Measurements from ENCODE around the gene C1QTNF12.

C1QTNF12 gene

GRCh38 chr1:1274299-1274930, 27.9 kb upstream of the C1QTNF12 start:
- peak overlapping the region; percentile 71 for H3K27ac Mint-ChIP-seq
- H3K36me3 Mint-ChIP-seq: peaks cover 22 to 28% of the 10 kb centered on the region in 2 donors
- H3K4me1 Mint-ChIP-seq: peaks cover 28 to 40% of the 10 kb centered on the region in 2 donors
- no peak for ATAC-seq (replicated peaks)
- DNase-seq: no peak
- H3K27me3 Mint-ChIP-seq: no peaks in the 10 kb centered on the region
- no peaks in the 10 kb centered on the region for H3K9me3 Mint-ChIP-seq
- H3K4me3 Mint-ChIP-seq: peak overlapping the region; percentile 75 to 80

GRCh38 chr1:1273512-1274298, 27.2 kb upstream of the C1QTNF12 start, which contains the start of gene UBE2J2:
TSS of gene UBE2J2 (minus strand) at chr1:1273854. CDS start at chr1:1267992, 5,862 bp downstream.
- DNase-seq (peak; percentile 83), ATAC-seq (replicated peaks) (peak; percentile 96 to 98)
- peaks cover 22 to 28% of the 10 kb centered on the region in 2 donors for H3K36me3 Mint-ChIP-seq
- H3K27me3 Mint-ChIP-seq: no peaks in the 10 kb centered on the region
- peak within 1 kb of the TSS; percentile 94 for H3K27ac Mint-ChIP-seq
- H3K4me3 Mint-ChIP-seq: peak within 1 kb of the TSS; percentile 87 to 89
- no peaks in the 10 kb centered on the region for H3K9me3 Mint-ChIP-seq
- H3K4me1 Mint-ChIP-seq: peaks cover 28 to 40% of the 10 kb centered on the region in 2 donors

GRCh38 chr1:1273209-1273511, 26.6 kb upstream of the C1QTNF12 start:
- ATAC-seq (replicated peaks): peak; percentile 3 to 6
- Mint-ChIP-seq H3K9me3 (no peaks in the 10 kb centered on the region), H3K27me3 (no peaks in the 10 kb centered on the region), H3K27ac (peak overlapping the region; percentile 94), H3K4me3 (peak overlapping the region; percentile 87 to 89), H3K36me3 (peaks cover 24 to 29% of the 10 kb centered on the region in 2 donors), H3K4me1 (peaks cover 29 to 42% of the 10 kb centered on the region in 2 donors)
- no peak for DNase-seq

GRCh38 chr1:1272341-1273208, 26.1 kb upstream of the C1QTNF12 start:
- peaks cover 27 to 33% of the 10 kb centered on the region in 2 donors for H3K36me3 Mint-ChIP-seq
- DNase-seq: no peak
- peak overlapping the region; percentile 87 to 89 for H3K4me3 Mint-ChIP-seq
- ATAC-seq (replicated peaks): peak in 1 of 2 donors; percentile 6
- peaks cover 32 to 47% of the 10 kb centered on the region in 2 donors for H3K4me1 Mint-ChIP-seq
- H3K27me3 Mint-ChIP-seq: no peaks in the 10 kb centered on the region
- no peaks in the 10 kb centered on the region for H3K9me3 Mint-ChIP-seq
- H3K27ac Mint-ChIP-seq: peak overlapping the region; percentile 94

DNA sequence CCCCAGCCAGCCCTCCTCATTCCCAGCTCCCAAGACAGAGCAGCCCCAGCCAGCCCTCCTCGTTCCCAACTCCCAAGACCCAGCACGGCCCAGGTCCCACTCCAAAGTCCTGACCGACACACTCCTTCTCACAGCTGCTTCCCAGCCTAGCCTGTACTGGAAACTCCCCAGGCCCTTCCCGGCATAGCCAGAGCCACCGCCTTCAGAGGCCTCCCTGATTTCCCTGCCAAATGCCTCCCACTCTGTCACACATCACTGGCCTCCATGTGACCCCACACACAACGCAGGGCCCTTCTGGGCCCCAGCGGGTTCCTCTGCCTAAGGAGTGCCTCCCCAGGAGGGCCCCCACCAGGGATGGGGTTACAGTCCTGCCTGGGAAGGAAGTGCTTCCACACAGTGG, 24.3 kb upstream of the C1QTNF12 start:
- H3K27me3 Mint-ChIP-seq: no peaks in the 10 kb centered on the region
- ATAC-seq (replicated peaks): no peak
- no peak for DNase-seq
- H3K9me3 Mint-ChIP-seq: no peaks in the 10 kb centered on the region
- H3K4me1 Mint-ChIP-seq: peaks cover 32 to 56% of the 10 kb centered on the region in 2 donors
- H3K36me3 Mint-ChIP-seq: peaks cover 31 to 42% of the 10 kb centered on the region in 2 donors
- peak overlapping the region; percentile 85 for H3K27ac Mint-ChIP-seq
- H3K4me3 Mint-ChIP-seq: peak overlapping the region; percentile 47 to 61

DNA sequence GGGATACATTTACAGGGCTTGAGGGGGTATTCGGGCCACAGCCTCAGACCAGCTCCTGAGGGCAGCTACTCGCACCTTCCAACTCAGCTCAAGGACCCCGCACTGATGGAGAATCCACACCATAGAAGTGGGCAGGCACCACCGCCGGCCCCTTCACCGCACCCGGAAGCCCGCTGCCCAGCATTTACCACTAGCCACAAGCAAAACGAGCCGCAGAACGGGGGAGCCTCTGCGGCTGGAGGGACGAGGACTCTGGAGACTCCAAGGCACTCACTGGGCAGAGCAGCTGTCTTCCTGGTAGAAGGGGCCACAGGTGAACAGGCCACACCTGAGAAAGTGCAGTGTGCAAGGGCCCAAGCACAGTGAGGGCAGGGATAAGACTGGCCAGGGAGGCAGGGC, 21.8 kb upstream of the C1QTNF12 start:
- Mint-ChIP-seq H3K27ac (no peak overlapping the region), H3K9me3 (no peaks in the 10 kb centered on the region), H3K4me1 (peaks cover 32 to 54% of the 10 kb centered on the region in 2 donors), H3K36me3 (peaks cover 33 to 54% of the 10 kb centered on the region in 2 donors), H3K27me3 (no peaks in the 10 kb centered on the region), H3K4me3 (no peak overlapping the region)
- no peak for ATAC-seq (replicated peaks)
- DNase-seq: no peak

GRCh38 chr1:1267488-1268283, 21.2 kb upstream of the C1QTNF12 start:
- no peak overlapping the region for H3K4me3 Mint-ChIP-seq
- peaks cover 35 to 51% of the 10 kb centered on the region in 2 donors for H3K36me3 Mint-ChIP-seq
- no peaks in the 10 kb centered on the region for H3K27me3 Mint-ChIP-seq
- ATAC-seq (replicated peaks) (no peak), DNase-seq (no peak)
- no peaks in the 10 kb centered on the region for H3K9me3 Mint-ChIP-seq
- H3K27ac Mint-ChIP-seq: no peak overlapping the region
- H3K4me1 Mint-ChIP-seq: peaks cover 30 to 51% of the 10 kb centered on the region in 2 donors

DNA sequence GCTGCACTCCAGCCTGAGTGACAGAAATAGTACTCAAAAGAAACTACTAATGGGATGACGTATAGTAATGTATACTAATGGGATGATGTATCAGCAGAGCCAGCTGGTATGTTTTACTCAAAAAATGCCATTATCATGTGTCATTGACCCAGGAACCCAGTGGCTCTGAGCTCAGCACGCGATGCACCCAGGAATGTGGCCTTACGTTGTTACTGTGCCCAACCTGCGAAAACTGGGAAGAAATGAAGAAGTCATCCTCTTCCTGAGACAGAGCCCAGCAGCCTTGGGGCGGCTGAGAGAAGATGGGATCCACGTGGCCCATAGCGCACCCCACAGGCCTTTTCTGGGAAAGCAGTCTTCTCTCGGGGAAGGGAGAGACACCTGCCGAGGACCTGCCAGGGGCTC, 18.3 kb upstream of the C1QTNF12 start:
- DNase-seq (no peak), ATAC-seq (replicated peaks) (no peak)
- Mint-ChIP-seq H3K9me3 (no peaks in the 10 kb centered on the region), H3K4me1 (peaks cover 22 to 39% of the 10 kb centered on the region in 2 donors), H3K27ac (no peak overlapping the region), H3K4me3 (no peak overlapping the region), H3K36me3 (peaks cover 29 to 48% of the 10 kb centered on the region in 2 donors), H3K27me3 (no peaks in the 10 kb centered on the region)

- H3K36me3 Mint-ChIP-seq: peaks cover 34 to 52% of the 10 kb centered on the region in 2 donors
- peaks cover 23 to 42% of the 10 kb centered on the region in 2 donors for H3K4me1 Mint-ChIP-seq
- H3K27ac Mint-ChIP-seq: no peak overlapping the region
- no peaks in the 10 kb centered on the region for H3K27me3 Mint-ChIP-seq
- DNase-seq: no peak
- no peak for ATAC-seq (replicated peaks)
- H3K4me3 Mint-ChIP-seq: no peak overlapping the region
- no peaks in the 10 kb centered on the region for H3K9me3 Mint-ChIP-seq
Measured at GRCh38 chr1:1264026-1264425, 17.5 kb upstream of the C1QTNF12 start.

DNA sequence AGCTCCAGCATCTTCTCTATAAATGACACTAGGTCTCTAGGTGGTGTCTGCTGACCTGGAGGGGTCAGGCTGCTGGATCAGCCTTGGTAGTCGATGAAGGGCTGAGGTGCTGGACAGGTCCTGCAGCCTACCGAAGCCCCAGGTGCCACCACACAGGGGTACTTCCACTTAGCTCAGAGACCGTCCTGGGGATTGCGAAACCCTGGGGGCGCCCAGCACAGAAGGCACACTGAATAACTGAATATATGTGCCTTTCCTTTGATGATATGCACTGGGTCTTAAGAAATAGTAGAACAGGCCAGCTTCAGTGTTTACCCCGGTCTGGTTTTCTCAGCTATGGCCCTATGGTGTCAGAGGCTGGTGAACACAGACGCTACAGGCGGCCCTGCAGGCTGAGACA, 16.2 kb upstream of the C1QTNF12 start:
- ATAC-seq (replicated peaks): no peak
- no peak overlapping the region for H3K4me3 Mint-ChIP-seq
- no peak for DNase-seq
- H3K9me3 Mint-ChIP-seq: no peaks in the 10 kb centered on the region
- H3K4me1 Mint-ChIP-seq: peaks cover 22 to 41% of the 10 kb centered on the region in 2 donors
- peaks cover 35 to 56% of the 10 kb centered on the region in 2 donors for H3K36me3 Mint-ChIP-seq
- H3K27ac Mint-ChIP-seq: no peak overlapping the region
- H3K27me3 Mint-ChIP-seq: no peaks in the 10 kb centered on the region

- no peak for DNase-seq
- Mint-ChIP-seq H3K27me3 (no peaks in the 10 kb centered on the region), H3K4me1 (peaks cover 23 to 37% of the 10 kb centered on the region in 2 donors), H3K9me3 (no peaks in the 10 kb centered on the region), H3K27ac (no peak overlapping the region), H3K4me3 (no peak overlapping the region), H3K36me3 (peaks cover 37 to 56% of the 10 kb centered on the region in 2 donors)
- no peak for ATAC-seq (replicated peaks)
Measured at GRCh38 chr1:1262071-1262470, 15.5 kb upstream of the C1QTNF12 start.

DNA sequence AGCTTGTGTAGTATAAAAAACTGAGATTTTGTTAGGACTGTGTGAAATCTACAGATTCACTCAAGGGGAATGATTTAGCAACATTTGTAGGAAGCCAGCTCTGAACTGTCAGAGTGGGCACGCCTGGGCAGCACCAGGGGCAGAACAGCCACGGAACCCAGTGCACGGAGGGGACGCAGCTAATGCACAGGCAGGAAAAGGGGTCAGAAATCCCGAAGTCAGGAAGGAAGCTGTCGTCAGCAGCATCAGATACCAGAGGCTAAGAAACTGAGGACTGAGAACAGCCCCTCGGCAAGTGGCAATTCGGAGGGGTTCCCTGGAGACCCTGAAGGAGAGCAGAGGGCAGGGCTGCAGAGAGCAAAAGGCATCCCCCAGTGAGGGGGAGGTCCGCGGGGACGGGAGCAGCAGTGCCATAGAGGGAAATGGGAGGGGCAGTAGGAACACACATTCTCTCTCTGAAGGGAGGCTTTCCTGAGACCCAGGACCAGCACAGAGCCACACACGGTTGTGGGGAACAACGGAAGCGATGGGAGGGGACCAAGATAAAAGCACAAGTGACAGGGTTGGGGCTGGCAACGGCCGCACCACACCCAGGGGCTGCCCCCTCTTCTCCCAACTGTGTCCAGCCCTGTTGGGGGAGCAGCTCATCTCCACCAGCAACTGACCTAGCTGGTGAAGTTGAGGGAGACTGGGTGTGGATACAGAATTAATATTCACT, 14.5 kb upstream of the C1QTNF12 start:
- ATAC-seq (replicated peaks): no peak
- no peaks in the 10 kb centered on the region for H3K9me3 Mint-ChIP-seq
- H3K4me3 Mint-ChIP-seq: peak overlapping the region in 1 of 2 donors; percentile 4
- H3K36me3 Mint-ChIP-seq: peaks cover 37 to 56% of the 10 kb centered on the region in 2 donors
- no peaks in the 10 kb centered on the region for H3K27me3 Mint-ChIP-seq
- DNase-seq: no peak
- H3K4me1 Mint-ChIP-seq: peaks cover 23 to 33% of the 10 kb centered on the region in 2 donors
- H3K27ac Mint-ChIP-seq: peak overlapping the region; percentile 61

- peak overlapping the region; percentile 61 for H3K27ac Mint-ChIP-seq
- H3K4me1 Mint-ChIP-seq: peaks cover 20 to 26% of the 10 kb centered on the region in 2 donors
- DNase-seq: no peak
- peaks cover 40 to 54% of the 10 kb centered on the region in 2 donors for H3K36me3 Mint-ChIP-seq
- no peaks in the 10 kb centered on the region for H3K27me3 Mint-ChIP-seq
- peak; percentile 63 to 68 for ATAC-seq (replicated peaks)
- H3K4me3 Mint-ChIP-seq: peak overlapping the region; percentile 4 to 15
- no peaks in the 10 kb centered on the region for H3K9me3 Mint-ChIP-seq
Measured at GRCh38 chr1:1259951-1260600, 13.6 kb upstream of the C1QTNF12 start.
